ENCODE results near the gene SIPA1L3. TPM values are rescaled to one million over a fixed set of nuclear protein-coding genes. Genes with fewer than 3 reads are reported as not detected.

SIPA1L3 gene
- total and polyA plus RNA-seq, 9 of the 15 experiments (the other 6 are each of a cell fraction or from before 2014, with no cell fraction given), result 0.01 to 6.1 (median 2.5) TPM

- TF ChIP-seq RBM17 (IDR thresholded peaks at IDR 0.05; ENCODE audit: borderline replicate concordance, low read depth, low read length) (no peak), CBFA2T2 (conservative IDR thresholded peaks at IDR 0.05) (peak; percentile 67), NR2C1 (IDR thresholded peaks at IDR 0.05) (no peak), NR2C1 (tag; IDR thresholded peaks at IDR 0.05) (peak; percentile 56), TCF3 (CRISPR knock-in tag; IDR thresholded peaks at IDR 0.05) (0 out of 2 replicates have a peak, but pooled peaks have one; percentile 19), ZNF398 (CRISPR knock-in tag; IDR thresholded peaks at IDR 0.05) (no peak), E2F6 (IDR thresholded peaks at IDR 0.05; ENCODE audit: borderline replicate concordance in 1 of 2, extremely low read depth in 1 of 2, insufficient read depth in 1 of 2, insufficient read length in 1 of 2, low read depth in 1 of 2, low read length in 1 of 2, poor library complexity in 1 of 2, severe bottlenecking in 1 of 2) (peak in 1 of 2 experiments; percentile 50), L3MBTL2 (IDR thresholded peaks at IDR 0.05) (peak; percentile 91), ZNF592 (IDR thresholded peaks at IDR 0.05) (peak; percentile 86), RERE (CRISPR knock-in tag; IDR thresholded peaks at IDR 0.05; ENCODE audit: borderline replicate concordance) (no peak), DPF2 (IDR thresholded peaks at IDR 0.05) (peak; percentile 50), CBFA2T3 (IDR thresholded peaks at IDR 0.05) (peak; percentile 75), ZNF316 (IDR thresholded peaks at IDR 0.05) (peak; percentile 36; the same call in 1 of the 2 replicates), CXXC5 (CRISPR knock-in tag; IDR thresholded peaks at IDR 0.05) (peak; percentile 35; the same call in 1 of the 2 replicates), GATA2 (CRISPR knock-in tag; IDR thresholded peaks at IDR 0.05) (no peak)
Measured at GRCh38 chr19:38139122-38139521, 232.1 kb downstream of the SIPA1L3 start (continued).

Data from K562 (cell line).